HuH-7.5 (cell line): Measurements from ENCODE around the gene OR2A12.
"Not testable (repeated sequence)": the region's sequence is repeated elsewhere in the genome, so short reads cannot be mapped to it uniquely, and the experiment has no call there.

Experiments used
- DNase-seq: peaks from one replicate; pipeline ENCODE4 v3.0.0; 2011; ENCODE audit warnings: low spot score

OR2A12 gene, protein sequence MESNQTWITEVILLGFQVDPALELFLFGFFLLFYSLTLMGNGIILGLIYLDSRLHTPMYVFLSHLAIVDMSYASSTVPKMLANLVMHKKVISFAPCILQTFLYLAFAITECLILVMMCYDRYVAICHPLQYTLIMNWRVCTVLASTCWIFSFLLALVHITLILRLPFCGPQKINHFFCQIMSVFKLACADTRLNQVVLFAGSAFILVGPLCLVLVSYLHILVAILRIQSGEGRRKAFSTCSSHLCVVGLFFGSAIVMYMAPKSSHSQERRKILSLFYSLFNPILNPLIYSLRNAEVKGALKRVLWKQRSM

DNA sequence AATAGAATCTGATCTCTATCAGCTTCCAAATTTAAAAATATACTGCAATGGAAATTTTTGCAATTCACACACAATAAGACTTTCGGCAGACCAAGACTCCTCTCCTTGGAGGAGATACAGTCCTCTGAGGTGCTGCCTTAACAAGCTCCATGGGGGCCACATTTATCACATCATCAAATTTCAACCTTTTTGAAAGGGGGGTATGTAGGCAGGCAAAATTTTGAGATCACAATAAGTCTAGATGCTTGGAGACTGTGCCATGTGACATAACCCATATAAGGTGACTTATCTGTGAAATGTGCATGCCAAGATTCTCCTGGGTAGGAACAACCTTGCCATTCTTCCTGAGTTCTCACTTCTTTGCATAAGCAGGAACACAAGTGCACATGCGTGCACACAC lies at the start of gene OR2A12:
Gene OR2A12, plus strand, starts transcription at position 301 of the 400 bp plus-strand sequence. CDS start 8,830 bp downstream, outside the sequence.
- no peak for DNase-seq

DNA sequence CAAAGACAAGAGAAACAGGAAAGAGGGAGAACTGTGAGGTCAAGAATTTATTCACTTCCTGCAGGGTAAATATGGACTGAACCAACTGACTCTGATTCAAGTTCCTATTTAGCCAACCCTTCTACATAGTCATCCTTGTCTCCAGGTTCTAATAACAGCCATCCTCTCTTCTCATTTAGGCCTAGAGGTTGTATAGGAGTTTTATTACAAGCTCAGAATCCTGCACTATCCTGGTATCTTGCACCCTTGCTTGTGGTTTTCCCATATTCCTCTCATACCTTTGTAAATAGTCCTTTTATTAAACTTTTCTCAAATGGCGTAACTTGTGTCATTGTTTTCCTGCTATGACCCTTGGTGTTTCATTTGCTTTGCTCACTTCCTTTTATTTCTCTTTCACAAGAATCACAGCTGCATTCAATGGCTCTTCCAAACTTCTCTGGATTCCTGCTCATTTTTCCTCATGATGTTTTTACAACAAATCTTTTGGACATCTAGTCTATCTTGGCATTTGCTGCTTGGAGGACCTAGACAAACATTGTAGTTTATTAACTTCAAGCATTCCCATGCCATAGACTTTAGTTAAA lies 49.7 kb upstream of the OR2A12 start:
- no peak for DNase-seq

DNA sequence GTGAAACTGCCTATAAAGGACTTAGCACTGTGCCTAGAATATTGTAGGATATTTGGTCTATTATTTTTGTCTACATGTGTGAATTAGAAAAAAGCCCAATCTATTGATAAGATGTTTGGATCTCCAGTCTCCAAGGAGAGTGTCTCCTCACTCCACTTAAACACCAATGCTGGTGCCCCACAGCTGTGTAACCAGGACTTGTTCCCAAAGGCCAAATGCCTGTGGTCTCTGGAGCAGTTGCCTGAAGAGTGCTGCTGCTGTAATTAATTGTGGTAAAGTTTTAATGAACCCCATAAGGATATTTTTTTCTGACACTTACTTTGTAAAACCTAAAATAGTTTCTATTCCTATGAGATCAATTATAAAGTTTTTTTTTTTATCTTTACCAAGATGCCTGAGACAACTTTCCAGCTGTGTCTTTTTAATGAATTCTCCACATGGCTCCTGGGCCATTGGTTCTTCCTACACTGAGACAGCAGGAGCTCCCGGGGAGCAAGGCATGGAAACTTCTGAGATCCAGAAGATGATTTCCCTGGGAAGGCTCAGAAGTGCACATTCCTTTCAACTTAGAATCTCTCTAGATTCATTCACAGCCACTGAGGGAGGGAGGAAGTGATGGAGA lies 48.6 kb upstream of the OR2A12 start:
- DNase-seq: no peak

DNA sequence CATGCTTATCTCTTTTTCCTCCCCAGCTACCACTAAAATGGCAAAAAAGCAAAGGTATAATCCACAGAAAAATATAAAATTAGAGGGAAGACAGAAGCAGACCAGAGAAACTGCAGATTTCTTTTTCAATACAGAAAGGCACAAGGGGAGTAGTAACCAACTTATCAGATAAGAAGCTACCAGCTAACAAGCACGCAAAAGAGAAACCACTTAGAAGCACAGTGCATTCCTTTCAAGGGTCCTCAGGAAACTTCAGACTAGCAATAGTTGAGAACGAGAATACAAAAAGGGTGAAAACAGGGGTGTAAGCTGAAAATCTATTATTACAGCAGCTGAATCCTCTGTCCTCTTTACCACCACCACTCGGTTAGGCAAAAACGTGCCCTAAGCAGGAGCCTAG lies 47.2 kb upstream of the OR2A12 start:
- no peak for DNase-seq

DNA sequence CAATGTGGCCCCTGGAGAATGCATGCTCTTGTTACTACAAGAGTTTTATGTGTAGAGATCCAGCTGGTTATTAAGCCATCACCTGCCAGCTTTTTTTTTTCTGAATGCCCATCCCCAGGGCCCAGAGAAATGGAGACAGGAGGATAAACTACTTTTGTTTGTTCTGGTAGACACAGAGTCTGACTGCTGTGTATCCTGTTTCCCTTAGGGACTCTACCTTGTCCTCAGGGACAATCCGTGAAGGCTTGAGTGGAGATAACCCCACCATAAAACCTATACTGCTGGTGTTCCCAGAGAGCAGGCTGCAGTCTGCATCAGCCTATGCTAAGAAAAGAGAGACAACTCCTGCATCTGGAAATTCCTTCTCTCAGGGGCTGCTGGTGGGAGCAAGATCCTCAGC lies 37.4 kb upstream of the OR2A12 start, which contains the start of gene OR2A5:
Gene OR2A5, plus strand, starts transcription at position 301 of the 400 bp plus-strand sequence. CDS start 1,454 bp downstream, outside the sequence.
- DNase-seq: no peak

DNA sequence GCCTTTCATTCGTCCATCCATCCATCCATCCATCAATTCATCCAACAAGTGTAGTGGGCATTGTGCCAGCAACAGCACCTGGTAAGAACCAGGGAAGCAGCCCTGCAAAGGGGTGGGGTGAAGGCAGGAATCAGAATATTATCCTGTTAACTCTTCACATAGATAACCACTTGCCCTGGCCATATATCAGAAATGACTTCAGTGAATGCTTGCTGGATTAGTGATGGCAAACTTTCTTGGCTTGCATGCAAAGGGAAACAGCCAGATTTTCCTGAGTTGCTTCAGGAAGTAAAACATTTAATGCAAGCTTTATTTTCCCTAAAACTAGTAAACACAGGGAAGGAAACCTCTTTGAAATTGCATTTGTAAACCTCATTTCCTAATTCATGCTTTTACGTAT lies 36.6 kb upstream of the OR2A12 start:
- DNase-seq: no peak

DNA sequence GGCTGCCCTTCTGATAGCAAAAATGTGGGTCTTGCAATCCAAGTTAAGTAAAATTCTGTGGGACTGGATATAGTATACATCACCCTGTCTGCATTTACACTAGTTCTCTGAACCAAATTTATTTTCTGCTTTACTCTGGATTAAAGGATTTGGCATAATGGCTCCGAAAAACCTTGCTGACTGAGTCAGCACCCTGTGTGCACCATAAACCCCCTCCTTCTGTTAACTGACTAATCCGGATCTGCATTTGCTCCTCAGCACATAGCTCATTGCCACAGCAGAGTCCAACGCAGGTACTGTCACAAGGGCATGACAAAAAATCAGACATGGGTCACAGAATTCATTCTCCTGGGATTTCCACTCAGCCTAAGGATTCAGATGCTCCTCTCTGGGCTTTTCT lies 36.0 kb upstream of the OR2A12 start:
- DNase-seq: no peak

DNA sequence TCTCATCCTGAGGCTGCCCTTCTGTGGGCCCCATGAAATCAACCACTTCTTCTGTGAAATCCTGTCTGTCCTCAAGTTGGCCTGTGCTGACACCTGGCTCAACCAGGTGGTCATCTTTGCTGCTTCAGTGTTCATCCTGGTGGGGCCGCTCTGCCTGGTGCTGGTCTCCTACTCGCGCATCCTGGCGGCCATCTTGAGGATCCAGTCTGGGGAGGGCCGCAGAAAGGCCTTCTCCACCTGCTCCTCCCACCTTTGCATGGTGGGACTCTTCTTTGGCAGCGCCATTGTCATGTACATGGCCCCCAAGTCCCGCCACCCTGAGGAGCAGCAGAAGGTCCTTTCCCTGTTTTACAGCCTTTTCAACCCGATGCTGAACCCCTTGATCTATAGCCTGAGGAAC lies 35.2 kb upstream of the OR2A12 start:
- not testable (repeated sequence) for DNase-seq

DNA sequence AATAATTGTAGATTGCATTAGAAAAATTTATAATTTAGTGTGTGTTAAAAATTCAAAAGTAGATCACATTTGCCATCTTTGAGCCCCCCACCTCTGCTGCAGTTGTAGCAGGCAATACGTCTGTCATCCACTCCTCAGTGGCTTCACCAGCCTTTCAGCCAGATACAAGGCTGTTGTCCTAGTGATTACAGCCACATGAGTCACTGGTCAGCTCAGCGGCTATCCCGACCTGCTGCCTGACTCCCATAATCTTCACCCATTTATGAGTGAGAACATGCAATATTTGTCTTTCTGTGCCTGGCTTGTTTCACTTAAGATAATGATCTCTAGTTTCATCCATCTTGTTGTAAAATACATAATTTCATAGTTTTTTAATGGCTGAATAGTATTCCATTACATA lies 28.1 kb upstream of the OR2A12 start:
- peak; percentile 10 for DNase-seq

DNA sequence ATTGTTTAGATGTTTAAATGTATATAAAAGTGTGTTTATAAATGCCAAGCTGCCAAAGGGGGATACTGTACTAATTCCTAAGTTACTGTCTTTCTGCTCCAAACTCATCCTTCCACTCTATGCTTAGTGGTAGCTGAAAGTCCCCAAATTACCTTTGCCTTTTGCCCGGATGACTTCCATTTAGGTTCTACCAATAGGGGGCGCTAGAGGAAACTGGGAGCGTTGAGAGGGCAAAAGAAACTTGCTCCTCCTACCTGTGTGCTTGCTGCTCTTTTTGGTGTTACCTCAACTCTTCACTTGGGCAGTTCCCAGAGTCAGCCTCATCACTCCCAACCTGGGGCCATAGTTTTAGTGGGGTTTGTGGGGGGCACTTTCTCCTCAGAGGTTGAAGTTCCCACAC lies 22.4 kb upstream of the OR2A12 start:
- no peak for DNase-seq

DNA sequence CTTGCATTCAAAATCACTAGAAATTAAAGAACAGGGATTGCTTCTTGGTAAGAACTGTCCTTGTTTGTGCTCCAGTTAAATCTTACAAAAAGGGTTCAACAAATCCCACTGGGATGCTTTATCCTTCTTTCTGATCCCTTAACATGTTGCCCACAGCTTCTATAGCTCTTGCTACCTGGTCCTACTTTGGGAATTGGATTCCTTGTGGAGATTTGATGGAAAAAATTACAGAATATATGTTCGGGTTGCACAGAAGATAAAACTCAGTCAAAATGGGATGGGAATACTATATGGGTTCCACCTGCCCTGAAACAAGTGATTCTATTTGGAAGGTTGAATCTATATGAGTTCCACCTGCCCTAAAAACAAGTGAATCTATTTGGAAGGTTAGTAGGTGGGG lies 16.6 kb upstream of the OR2A12 start, which contains the start of gene OR2A25:
Gene OR2A25, plus strand, starts transcription at position 301 of the 400 bp plus-strand sequence. CDS start 4,409 bp downstream, outside the sequence.
- DNase-seq: no peak

DNA sequence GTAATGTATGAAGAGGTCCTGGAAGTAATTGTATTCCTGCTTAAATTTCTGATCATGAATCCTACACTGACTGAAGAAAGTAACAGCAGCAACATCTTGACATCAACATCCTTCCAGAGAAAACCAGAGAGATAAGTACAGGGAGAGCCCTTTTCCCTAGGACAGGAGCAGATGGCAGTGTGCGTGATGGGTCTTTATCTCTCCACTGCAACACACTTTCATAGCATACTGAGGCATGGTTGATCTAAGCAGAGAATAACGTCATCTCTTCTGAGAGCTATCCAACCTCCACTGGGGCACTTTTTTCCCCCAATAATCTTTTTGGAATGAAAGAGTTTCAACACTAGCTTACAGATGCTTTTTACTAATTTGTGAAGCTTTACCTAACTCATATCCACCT lies 16.1 kb upstream of the OR2A12 start:
- DNase-seq: no peak

DNA sequence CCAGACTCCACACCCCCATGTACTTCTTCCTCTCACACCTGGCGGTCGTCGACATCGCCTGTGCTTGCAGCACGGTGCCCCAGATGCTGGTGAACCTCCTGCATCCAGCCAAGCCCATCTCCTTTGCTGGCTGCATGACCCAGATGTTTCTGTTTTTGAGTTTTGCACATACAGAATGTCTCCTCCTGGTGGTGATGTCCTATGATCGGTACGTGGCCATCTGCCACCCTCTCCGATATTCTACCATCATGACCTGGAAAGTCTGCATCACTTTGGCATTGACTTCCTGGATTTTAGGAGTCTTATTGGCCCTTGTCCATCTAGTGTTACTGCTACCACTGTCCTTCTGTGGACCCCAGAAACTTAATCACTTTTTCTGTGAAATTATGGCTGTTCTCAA lies 11.7 kb upstream of the OR2A12 start:
- DNase-seq: no peak

DNA sequence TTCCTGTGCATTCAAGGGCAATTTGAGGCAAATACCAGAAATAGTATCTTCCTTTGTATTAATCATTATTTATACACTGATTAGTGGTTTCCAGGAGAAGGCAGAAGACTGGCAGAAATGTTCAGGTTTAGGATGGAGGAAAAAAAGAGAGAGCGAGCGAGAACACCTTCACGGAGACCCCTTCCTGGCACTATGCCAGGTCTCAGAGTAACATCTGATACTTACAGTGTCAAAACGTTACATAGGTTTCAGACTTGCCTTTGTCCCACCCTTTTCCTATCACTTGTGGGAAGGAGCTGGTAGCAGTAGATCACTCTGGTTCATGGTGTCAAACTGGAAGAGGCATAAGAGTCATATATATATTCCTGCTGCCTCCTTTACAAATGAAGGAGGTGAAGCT lies 652 bp downstream of the OR2A12 start:
- DNase-seq: no peak

DNA sequence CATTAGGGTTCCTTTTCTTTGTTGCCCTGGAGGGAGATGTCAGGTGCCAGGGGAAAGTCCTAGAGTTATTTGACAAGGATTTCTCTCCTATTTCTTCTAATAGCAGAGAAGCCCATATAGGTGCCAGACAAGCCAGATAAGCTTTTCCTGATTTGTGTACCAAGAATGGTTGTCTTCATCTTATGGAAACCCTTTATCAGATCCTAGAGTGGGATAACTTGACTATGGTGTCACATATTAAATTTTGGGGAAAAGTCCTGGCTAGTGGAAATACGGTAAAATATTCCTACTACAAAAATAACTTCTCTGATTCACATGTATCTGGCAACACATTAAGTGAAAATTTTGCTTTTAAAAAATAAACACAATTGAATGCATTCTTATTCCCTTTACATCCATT lies 1.2 kb downstream of the OR2A12 start:
- no peak for DNase-seq

DNA sequence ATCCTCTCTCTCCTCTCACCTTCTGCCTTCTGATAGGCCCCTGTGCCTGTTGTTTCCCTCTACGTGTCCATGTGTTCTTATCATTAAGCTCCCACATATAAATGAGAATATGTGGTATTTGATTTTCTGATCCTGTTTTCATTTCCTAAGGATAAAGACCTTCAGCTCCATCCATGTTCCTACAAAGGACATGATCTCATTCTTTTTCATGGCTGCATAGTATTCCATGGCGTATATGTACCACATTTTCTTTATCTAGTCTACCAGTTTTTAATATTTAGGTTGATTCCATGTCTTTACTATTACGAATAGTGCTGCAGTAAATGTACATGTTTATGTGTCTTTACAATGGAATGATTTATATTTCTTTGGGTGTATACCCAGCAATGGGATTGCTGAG lies 4.6 kb downstream of the OR2A12 start:
- DNase-seq: no peak

DNA sequence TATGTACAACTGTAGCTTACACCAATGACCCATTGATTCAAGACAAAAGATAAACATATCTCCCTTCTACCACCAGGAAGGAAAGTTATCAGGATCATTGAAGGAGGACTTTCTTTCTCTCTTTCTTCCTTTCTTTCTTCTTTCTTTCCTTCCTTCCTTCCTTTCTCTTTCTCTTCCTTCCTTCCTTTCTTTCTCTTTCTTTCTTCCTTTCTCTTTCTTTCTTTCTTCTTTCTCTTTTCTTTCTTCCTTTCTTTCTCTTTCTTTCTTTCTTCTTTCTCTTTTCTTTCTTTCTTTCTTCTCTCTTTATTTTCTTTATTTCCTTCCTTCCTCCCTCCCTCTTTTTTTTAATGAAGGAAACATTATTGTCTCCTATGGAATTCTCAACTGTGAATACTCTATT lies 12.7 kb downstream of the OR2A12 start:
- no peak for DNase-seq

DNA sequence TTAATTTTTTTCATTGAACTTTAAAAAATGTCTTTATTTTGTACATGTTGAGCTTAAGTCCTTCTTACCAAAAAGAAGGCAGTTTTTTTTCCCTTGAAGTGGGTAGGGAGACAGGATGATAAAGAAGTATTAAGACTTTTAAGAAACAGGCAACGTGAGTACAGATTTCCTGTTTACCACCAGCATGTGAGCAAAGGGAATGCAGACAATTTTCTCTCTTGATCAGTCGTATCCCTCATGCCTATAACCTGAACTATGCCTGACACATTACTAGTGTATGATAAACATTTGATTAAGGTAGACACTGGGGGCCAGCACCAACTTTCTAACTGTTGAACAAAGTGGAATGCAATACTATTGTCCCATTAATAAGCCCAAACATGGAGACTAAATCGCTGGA lies 14.5 kb downstream of the OR2A12 start:
- no peak for DNase-seq

DNA sequence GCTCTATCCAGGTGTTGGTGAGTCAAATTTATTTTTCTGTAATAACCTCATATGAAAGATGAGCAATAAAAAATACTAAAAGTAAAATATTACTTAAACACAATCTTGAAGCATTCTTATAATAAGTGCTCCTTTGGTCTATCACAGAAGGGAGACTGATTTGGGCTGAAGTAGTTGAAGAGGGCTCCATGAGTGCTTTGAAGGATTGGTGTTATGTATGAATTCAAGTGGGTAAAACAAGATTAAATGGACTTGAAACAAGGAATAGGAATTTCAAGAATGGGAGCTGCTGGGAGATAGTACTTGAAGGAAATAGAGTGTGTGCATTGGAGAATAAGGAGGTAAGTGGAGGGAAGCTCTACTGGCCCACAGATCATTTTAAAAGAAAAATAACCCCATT lies 16.0 kb downstream of the OR2A12 start:
- no peak for DNase-seq

DNA sequence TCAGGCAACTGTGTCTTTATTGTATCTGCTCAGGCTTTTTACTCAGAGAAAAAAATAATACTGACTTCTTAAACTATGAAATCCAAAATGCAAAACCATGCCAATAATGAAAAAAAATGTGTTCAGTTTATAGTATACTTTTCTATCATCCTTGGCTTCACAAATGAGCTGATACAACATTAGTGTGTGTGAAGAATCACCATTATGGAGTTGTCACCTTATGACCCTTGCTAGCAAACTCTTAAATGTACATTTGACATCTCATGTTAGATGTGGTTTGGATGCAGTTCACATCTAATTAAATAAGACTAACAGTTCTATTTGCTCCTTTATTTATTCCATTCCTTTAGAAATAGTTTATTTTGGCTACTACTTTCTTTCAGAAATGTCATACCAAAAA lies 19.1 kb downstream of the OR2A12 start:
- no peak for DNase-seq

DNA sequence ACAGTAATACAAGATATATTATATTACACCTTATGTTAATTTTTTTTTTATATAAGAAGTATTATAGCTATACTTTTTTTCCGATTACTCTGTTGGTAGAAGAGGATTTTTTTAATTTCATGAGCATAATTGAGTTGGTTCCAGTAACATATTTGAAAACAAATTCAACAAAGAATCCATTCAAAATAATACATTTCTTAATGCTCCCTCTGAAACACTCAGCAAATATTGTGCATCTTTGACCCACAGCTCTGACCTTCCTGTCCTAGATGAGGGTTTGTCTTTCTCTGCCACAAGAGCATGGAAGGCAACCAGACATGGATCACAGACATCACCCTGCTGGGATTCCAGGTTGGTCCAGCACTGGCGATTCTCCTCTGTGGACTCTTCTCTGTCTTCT lies 23.2 kb downstream of the OR2A12 start, which contains the start of gene OR2A2:
Gene OR2A2, plus strand, starts transcription at position 301 of the 400 bp plus-strand sequence. Its CDS starts 0 bp downstream, at position 301.
- no peak for DNase-seq

DNA sequence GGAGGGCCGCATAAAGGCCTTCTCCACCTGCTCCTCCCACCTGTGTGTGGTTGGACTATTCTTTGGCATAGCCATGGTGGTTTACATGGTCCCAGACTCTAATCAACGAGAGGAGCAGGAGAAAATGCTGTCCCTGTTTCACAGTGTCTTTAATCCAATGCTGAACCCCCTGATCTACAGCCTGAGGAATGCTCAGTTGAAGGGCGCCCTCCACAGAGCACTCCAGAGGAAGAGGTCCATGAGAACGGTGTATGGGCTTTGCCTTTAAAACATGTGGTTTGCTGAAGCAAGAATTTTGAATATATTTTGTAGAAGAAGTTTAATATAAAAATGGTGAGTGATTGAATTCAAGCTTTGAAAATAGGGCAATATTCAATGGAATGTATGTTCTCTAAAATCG lies 24.2 kb downstream of the OR2A12 start:
- DNase-seq: no peak

DNA sequence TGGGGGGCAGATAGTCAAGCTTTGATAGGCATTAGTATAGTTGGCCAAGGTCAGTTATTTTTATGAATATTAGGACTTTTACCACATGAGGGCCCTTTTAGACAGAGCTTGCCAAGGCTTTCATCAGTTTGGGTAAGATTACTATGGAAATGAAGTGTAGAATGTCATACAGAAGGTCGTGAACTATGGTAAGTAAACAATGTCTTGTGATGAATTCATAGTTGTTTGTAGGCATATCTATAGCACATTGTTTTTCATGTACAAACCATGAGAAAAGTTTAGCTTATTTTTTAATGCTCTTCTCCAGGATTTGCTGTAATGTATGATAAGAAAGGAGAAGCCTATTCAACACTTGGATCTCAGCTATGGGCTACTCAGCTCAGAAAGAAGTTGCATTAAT lies 27.6 kb downstream of the OR2A12 start:
- no peak for DNase-seq
